GM10248 (cell line): Measurements from ENCODE around the gene CARD14.

Experiments
- CTCF ChIA-PET: fragments of 300-600 bp; sonication (Branson Sonifier 250); formaldehyde crosslinking; extraction: SDS; loops from one replicate; lab custom pipeline; 2021; ENCODE audit warnings: antibody characterized with exemption; lab: Yijun Ruan, JAX
- POLR2A ChIA-PET: fragments of 350-650 bp; sonication (Branson Sonifier 250); formaldehyde crosslinking; extraction: SDS; loops from one replicate; lab custom pipeline; 2020; ENCODE audit warnings: antibody characterized with exemption; lab: Yijun Ruan, JAX
- DNase-seq: peaks from one replicate; pipeline ENCODE4 v3.0.0; 2012; ENCODE audit errors: extremely low spot score
- CTCF ChIP-seq: IDR thresholded peaks from 2 replicates; pipeline ENCODE4 v1.5.1; 2012; ENCODE audit warnings: mild to moderate bottlenecking, low read depth; ENCODE audit errors: extremely low read depth, missing control alignments, control extremely low read depth

The CARD14 gene

DNA sequence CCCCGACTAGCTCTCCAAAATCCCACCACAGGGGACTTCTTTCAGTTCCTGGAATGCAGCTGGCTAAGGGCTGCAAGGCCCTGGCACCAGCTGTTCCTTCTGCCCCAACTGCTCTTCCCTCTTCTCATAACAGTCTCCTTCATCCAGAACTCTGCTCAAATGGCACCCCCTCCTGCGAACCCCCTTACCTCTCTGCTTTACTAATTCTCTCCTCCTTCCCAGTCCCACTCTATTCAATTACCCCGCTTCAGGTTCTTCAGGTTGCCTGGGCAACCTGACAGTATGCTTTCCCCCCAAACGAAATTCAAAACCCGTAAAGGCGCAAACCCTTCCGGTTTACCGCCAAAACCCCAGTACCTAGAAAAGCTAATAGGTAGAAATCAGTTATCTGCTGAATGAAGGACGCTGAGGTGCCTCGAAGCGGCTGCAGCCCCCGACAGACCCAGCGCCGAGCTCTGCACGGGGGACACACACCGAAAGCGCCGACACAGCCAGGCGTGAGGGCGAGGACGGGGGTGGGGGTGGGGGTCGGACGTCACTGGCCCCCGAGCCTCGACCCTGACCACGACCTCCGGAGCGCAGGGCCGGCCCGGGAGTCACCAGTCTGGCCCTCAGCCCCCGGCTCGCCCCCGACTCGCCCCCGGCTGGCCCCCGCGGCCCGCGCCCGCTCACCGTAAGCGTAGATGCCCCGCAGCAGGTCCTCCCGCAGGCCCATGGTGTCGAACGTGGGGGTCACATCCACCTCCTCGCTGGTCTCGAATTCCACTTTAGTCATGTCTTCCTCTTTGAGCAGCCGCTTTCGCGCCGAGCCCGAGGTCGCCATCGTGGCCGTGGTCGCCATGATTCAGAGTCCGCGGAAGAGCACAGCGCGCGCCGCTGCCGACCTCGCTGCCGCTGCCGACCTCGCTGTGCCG is 23.5 kb upstream of the CARD14 start:
- TF ChIP-seq CTCF: no peak
- no peak for DNase-seq
- ChIA-PET CTCF (interaction anchor here (1.0 to 1.7 kb wide), 3 partner anchors 45 to 138 kb away, joined by 3 to 7 read pairs (median 3); partner anchors contain the start of gene GAA), POLR2A (interaction anchor here (0.6 to 2.1 kb wide), 10 partner anchors 10 to 1371 kb away, joined by 3 to 16 read pairs (median 5); partner anchors contain the start of genes CEP131 and GAA)

DNA sequence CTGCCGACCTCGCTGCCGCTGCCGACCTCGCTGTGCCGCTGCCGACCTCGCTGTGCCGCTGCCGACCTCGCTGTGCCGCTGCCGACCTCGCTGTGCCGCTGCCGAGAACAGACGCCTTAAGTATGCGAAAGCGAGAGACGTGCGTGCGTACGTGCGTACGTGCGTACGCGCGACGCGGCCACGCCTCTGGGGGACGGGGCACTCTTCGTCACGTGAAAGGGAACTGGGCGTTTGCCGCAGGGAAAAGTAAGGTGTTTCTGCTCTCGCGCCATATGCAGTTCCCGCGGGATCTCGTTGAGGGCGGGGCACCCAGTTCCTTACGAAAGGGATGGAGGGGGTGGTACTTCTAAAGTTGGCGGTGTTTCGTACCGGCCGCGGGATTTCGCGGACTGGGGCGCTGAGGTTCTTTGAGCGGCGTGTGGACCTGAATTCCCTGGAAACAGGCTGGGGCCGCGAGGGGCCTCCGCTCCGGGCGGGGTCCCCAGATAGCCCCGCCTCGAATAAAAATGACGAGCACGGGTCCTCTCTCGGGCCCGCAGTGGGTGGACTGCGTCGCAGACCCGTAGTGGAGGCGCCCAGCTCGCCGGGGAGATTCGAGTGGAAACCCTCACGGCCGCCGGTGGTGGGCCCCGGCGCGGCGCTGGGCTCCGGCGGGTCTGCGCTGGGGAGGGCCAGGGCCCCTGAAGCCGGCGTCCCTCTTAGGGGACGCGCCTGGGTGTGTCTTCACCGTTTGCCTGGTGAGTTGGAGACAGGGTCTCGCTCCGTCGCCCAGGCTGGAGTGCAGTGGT is 22.6 kb upstream of the CARD14 start, which contains the start of gene EIF4A3:
Gene EIF4A3, minus strand, starts transcription at position 94 of the 788 bp plus-strand sequence. CDS start 167 bp downstream, outside the sequence.
- ChIA-PET CTCF (interaction anchor here (1.1 to 2.1 kb wide), 3 partner anchors 12 to 49 kb away, joined by 3 to 7 read pairs (median 7); partner anchors contain the start of gene GAA), POLR2A (no interaction called here)
- peak; percentile 14 for TF ChIP-seq CTCF
- peak; percentile 99 for DNase-seq

GRCh38 chr17:80151333-80151732 is 18.5 kb upstream of the CARD14 start:
- TF ChIP-seq CTCF: no peak
- no peak for DNase-seq
- CTCF ChIA-PET: interaction anchor here (1.1 kb wide), 1 partner anchor 44 kb away, joined by 3 read pairs; no protein-coding TSS in a partner anchor
- POLR2A ChIA-PET: no interaction called here

DNA sequence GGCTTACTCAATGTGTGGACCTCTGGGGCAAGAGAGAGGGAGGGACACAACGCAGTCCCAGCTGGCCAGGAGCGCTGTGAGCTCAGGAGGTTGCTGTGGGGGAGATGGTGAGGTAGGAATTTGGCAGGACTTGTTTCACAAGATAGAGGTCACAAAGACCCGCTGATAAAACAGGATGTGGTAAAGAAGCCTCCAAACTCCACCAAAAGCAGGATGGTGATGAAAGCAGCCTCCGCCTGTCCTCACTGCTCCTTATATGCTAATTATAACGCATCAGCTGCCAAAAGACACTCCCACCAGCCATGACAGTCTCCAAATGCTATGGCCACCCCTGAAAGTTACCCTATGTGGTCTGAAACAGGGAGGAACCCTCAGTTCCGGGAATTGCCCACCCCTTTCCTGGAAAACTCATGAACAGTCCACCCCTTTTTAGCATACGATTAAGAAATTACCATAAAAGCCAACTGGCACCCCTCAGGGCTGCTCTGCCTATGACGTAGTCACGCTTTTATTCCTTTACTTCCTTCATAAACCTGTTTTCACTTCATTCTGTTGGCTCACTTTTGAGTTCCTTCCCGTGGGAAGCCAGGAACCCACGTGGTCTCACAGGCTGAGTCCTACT is 17.6 kb upstream of the CARD14 start:
- no peak for TF ChIP-seq CTCF
- ChIA-PET CTCF (interaction anchor here (0.9 to 1.1 kb wide), 2 partner anchors 43 to 51 kb away, joined by 3 read pairs; partner anchors contain the start of gene GAA), POLR2A (no interaction called here)
- no peak for DNase-seq

GRCh38 chr17:80153004-80153403 is 16.8 kb upstream of the CARD14 start:
- CTCF ChIA-PET: interaction anchor here (1.8 kb wide), 1 partner anchor 10 kb away, joined by 6 read pairs; no protein-coding TSS in a partner anchor
- no peak for DNase-seq
- POLR2A ChIA-PET: no interaction called here
- TF ChIP-seq CTCF: no peak
